GM21423 (cell line): Measurements from ENCODE around the gene GFPT1.

ENCODE experiments used
- ATAC-seq: cut with Tn5 transposase; IDR thresholded peaks from one replicate; pipeline ENCODE4 v1.9.1; 2021; ENCODE audit warnings: mild to moderate bottlenecking, moderate library complexity; ENCODE audit not compliant: unreplicated experiment

GFPT1 gene

GRCh38 chr2:69292256-69292655 is 94.8 kb downstream of the GFPT1 start:
- no peak for ATAC-seq

GRCh38 chr2:69291721-69292120 is 95.3 kb downstream of the GFPT1 start:
- no peak for ATAC-seq

DNA sequence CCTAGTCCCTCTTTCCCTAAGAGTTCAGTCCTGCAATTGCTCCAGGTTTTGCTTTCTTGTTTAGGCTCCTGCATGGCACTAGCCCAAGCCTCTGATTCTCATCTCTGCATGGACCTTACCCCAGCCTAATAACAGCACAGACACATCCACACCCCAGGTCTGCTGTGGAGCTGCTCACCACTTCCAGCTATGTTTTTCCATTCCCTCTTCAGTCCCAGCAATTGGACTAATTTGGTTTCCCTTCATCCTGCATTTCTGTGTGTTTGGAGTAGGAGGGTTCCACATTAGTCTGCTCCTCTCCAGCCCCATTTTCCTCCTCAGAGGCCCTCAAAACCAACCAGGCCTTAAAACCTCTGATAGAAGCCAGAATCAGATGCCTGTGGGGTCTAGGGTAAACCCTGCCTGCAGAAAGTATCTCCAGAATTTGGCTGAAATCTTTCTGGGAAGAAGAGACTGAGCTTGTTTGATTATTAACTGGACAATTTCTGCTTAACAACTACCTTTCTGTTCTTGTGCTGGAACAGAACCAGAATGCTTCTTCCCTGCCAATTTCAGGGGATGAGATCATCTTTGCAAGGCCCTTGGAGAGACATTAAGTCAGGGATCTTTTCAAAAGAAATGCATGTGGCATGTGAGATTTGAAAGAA is 95.9 kb downstream of the GFPT1 start:
- ATAC-seq = no peak

DNA sequence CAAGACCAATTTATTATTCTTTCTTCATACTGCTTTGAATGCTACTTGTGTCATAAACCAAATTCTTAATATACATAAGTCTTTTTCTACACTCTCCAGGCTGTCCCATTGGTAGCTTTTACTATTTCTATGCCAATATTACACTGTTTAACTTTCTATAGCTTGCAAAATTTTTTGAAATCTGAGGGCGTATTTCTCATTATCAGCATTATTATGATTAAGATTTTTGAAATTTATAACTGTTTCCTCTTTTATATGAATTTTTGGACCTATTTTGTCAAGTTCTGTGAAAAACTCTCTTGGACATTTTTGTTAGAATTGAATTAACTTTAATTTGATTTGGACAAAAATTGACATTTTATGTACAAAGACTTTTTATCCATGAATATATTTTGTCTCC is 98.6 kb downstream of the GFPT1 start:
- ATAC-seq = no peak

- ATAC-seq = no peak
Measured at GRCh38 chr2:69287544-69287943, 99.5 kb downstream of the GFPT1 start.

- ATAC-seq = no peak
Measured at GRCh38 chr2:69285379-69285894, 101.6 kb downstream of the GFPT1 start.

- no peak for ATAC-seq
Measured at GRCh38 chr2:69280796-69281412, 106.1 kb downstream of the GFPT1 start.

- ATAC-seq = no peak
Measured at GRCh38 chr2:69279931-69280681, 106.9 kb downstream of the GFPT1 start.

DNA sequence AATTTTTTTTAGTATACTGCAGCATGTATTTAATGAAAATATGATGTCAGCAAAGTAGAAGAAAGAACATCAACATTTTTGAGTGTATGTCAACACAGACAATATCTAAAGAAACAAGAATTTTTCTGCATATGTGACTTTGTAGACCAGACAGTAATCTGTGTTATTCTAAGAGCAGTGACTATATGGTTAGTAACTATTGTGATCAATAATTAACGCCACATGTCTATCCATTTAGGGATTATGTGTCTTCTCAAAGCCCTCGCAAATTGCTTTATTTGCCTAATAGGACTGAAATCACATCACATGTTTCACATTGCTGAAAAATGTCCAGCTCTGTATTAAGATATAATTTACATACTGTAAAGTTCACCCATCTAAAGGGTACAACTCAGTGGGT is 107.8 kb downstream of the GFPT1 start:
- no peak for ATAC-seq

DNA sequence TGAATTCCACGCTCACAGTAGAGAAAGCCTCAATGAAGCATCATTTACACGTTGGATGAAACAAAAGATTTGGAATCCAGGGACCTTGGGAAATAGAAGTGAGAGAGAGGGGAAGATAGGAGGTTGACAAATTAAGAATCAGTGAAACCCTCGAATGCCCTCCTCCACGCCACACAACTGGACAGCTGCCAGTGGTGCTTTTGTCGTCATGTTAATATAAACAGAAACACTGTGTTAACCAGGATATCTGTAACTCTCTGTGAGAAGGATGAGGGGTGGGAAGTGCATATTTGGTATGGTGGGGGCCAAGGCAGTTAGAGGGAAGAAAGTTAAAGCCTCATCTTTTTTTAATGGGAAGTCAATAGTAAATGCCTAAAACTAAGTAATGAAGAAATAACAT is 108.7 kb downstream of the GFPT1 start:
- ATAC-seq = no peak

DNA sequence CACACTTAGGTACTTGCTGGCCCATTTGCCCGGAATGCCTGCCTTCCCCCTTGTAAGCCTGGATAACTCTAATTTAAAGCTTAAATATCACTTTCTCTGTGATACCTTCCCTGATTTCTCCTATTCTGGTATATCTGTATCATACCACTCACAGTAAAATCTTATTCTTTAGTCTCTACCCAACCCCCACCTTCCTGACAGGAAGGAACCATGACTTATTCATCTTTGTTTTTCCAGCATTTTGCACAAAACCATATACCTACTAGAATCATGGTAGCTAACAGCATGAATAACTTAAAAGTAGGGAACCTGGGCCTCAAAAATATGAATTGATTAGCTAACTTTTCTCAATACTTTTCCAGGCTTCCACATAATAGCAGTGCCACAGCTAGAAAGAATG is 111.5 kb downstream of the GFPT1 start:
- ATAC-seq = no peak

- no peak for ATAC-seq
Measured at GRCh38 chr2:69272803-69273471, 114.1 kb downstream of the GFPT1 start.

GRCh38 chr2:69271831-69272257 is 115.2 kb downstream of the GFPT1 start:
- no peak for ATAC-seq
